Gastrocnemius medialis (tissue), 4 donors: ENCODE data around the gene FCHSD2. TPM values are rescaled to one million over a fixed set of nuclear protein-coding genes. Genes with fewer than 3 reads are reported as not detected.

Source experiments
- ATAC-seq, 2 donors: fragments of 150-250 bp; one replicate each; pipeline ENCODE4 v1.9.1; 2016
- DNase-seq, 2 donors: peaks; one replicate each; pipeline ENCODE4 v3.0.0-alpha.2; 2019
- H3K27ac ChIP-seq, 4 donors: fragments of 200-600 bp; sonication (generic); 1 replicate in 1 of 4; 2 replicates in 3 of 4; pipeline ENCODE4 v1.5.1; 2016 to 2018; ENCODE audit warnings: mild to moderate bottlenecking in 2 of 4, moderate library complexity in 1 of 4
- H3K27me3 ChIP-seq, 3 donors: fragments of 200-600 bp; sonication (generic) in 2 of 3; 1 replicate in 1 of 3; 2 replicates in 2 of 3; pipeline versions ENCODE4 v1.5.1 to v1.6.0; 2016 to 2019; ENCODE audit warnings: mild to moderate bottlenecking in 1 of 3, moderate library complexity in 1 of 3
- H3K36me3 ChIP-seq, 2 donors: fragments of 200-600 bp; sonication (generic) in 1 of 2; one replicate each; pipeline ENCODE4 v1.5.1; 2017 to 2018
- H3K4me1 ChIP-seq, 2 donors: fragments of 200-600 bp; sonication (generic) in 1 of 2; one replicate each; pipeline ENCODE4 v1.5.1; 2016 to 2017; ENCODE audit warnings: mild to moderate bottlenecking in 2 of 2
- H3K4me3 ChIP-seq, 4 donors: fragments of 200-600 bp; sonication (generic) in 3 of 4; 1 replicate in 1 of 4; 2 replicates in 3 of 4; pipeline ENCODE4 v1.5.1; 2016 to 2019; ENCODE audit warnings: mild to moderate bottlenecking in 2 of 4
- H3K9me3 ChIP-seq, 3 donors: fragments of 200-600 bp; sonication (generic) in 2 of 3; 1 replicate in 1 of 3; 2 replicates in 2 of 3; pipeline ENCODE4 v1.5.1; 2016 to 2019
- POLR2A ChIP-seq, 2 donors: fragments of 450-650 bp; IDR thresholded peaks; one replicate each; pipeline ENCODE4 v1.6.1; 2017; ENCODE audit warnings: antibody characterized with exemption in 2 of 2, mild to moderate bottlenecking in 2 of 2, moderate library complexity in 2 of 2
- in situ Hi-C, 4 donors: fragments of 200-750 bp; cut with MboI; loops; one replicate each; pipeline versions ENCODE4 v1.15.0 to v1.8.0; 2017; ENCODE audit warnings: low sequenced_read_pairs in 4 of 4
- intact Hi-C: fragments of 100-400 bp; cut with DNase I; formaldehyde crosslinking; loops from one replicate; pipeline ENCODE4 v1.15.1; 2023; ENCODE audit warnings: low total_unique reads
- total RNA-seq, 4 donors: library from RNA; depleted of rRNA; stranded (reverse); fragments of >200 nt; gene quantifications; one replicate each; pipeline versions ENCODE4 v1.1.0 to v1.2.3, GENCODE V29; 2016
- TF ChIP-seq, protein P1 (sequence below), 5 experiments: fragments of 450-650 bp in 3 of 5; fragments of 200-600 bp in 2 of 5; sonication (generic) in 2 of 5; IDR thresholded peaks in 4 of 5; conservative IDR thresholded peaks in 1 of 5; 1 replicate in 4 of 5; 2 replicates in 1 of 5; pipeline ENCODE4 v1.5.1; 2016 to 2019; ENCODE audit warnings: antibody characterized with exemption in 5 of 5, mild to moderate bottlenecking in 3 of 5, moderate library complexity in 3 of 5

Gene FCHSD2
- total RNA-seq, 4 donors from 2014 or later = 5.6 to 10.0 (median 8.0) TPM

GRCh38 chr11:73059915-73060314 is 82.2 kb downstream of the FCHSD2 start:
- no peaks in the 10 kb centered on the region for H3K9me3 ChIP-seq
- ATAC-seq = no peak
- H3K4me1 ChIP-seq = peaks cover 0 to 5% of the 10 kb centered on the region in 2 donors
- in situ Hi-C loops (no loop called here), intact Hi-C loops (no loop called here)
- no peaks in the 10 kb centered on the region for H3K36me3 ChIP-seq
- H3K27ac ChIP-seq = no peak overlapping the region
- no peak overlapping the region for H3K4me3 ChIP-seq
- TF ChIP-seq POLR2A (IDR thresholded peaks at IDR 0.05) = no peak
- TF ChIP-seq, protein P1, sequence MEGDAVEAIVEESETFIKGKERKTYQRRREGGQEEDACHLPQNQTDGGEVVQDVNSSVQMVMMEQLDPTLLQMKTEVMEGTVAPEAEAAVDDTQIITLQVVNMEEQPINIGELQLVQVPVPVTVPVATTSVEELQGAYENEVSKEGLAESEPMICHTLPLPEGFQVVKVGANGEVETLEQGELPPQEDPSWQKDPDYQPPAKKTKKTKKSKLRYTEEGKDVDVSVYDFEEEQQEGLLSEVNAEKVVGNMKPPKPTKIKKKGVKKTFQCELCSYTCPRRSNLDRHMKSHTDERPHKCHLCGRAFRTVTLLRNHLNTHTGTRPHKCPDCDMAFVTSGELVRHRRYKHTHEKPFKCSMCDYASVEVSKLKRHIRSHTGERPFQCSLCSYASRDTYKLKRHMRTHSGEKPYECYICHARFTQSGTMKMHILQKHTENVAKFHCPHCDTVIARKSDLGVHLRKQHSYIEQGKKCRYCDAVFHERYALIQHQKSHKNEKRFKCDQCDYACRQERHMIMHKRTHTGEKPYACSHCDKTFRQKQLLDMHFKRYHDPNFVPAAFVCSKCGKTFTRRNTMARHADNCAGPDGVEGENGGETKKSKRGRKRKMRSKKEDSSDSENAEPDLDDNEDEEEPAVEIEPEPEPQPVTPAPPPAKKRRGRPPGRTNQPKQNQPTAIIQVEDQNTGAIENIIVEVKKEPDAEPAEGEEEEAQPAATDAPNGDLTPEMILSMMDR (IDR thresholded peaks at IDR 0.05 in 4 of 5, conservative IDR thresholded peaks at IDR 0.05 in 1 of 5) = no peak
- no peaks in the 10 kb centered on the region for H3K27me3 ChIP-seq
- no peak for DNase-seq

- Histone ChIP-seq H3K27ac (no peak overlapping the region), H3K9me3 (no peaks in the 10 kb centered on the region), H3K4me1 (peaks cover 0 to 5% of the 10 kb centered on the region in 2 donors), H3K4me3 (no peak overlapping the region), H3K27me3 (no peaks in the 10 kb centered on the region), H3K36me3 (no peaks in the 10 kb centered on the region)
- TF ChIP-seq, protein P1 (IDR thresholded peaks at IDR 0.05 in 4 of 5, conservative IDR thresholded peaks at IDR 0.05 in 1 of 5) = no peak
- no peak for TF ChIP-seq POLR2A (IDR thresholded peaks at IDR 0.05)
- intact Hi-C loops (no loop called here), in situ Hi-C loops (no loop called here)
- DNase-seq = no peak
- ATAC-seq = no peak
Measured at GRCh38 chr11:73058989-73059674, 83.0 kb downstream of the FCHSD2 start.

DNA sequence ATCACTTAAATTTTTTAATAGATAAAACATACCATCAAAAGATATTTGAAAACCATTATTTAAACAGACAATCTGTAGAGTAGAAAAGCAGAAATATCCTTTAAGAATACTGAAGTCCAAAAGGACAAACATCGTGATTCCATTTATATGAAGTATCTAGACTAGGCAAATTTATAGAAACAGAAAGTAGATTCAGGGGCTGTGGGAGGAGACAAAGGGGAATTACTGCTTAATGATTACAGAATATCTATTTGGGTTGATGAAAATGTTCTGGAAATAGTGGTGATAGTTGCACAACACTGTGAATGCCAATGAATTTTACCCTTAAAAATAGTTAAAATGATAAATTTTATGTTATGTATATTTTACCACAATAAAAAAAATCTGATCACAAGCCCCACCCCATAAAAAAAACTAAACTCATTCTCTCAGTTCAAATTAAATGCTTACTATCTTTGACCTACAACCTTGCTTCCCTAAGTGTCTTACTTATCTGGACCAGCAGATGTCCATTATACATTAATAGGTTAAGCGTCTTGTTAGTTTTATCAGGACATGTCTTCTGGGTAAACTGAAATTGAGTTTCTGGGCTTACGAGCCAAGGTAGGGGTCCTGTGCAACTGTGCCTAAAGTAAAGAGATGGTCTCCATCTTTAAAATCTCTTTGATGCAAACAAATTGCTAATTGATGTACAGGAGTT is 86.3 kb downstream of the FCHSD2 start:
- H3K4me1 ChIP-seq = no peaks in the 10 kb centered on the region
- no peaks in the 10 kb centered on the region for H3K36me3 ChIP-seq
- H3K27me3 ChIP-seq = no peaks in the 10 kb centered on the region
- no peak for ATAC-seq
- no peak overlapping the region for H3K4me3 ChIP-seq
- H3K9me3 ChIP-seq = no peaks in the 10 kb centered on the region
- intact Hi-C loops = no loop called here
- in situ Hi-C loops = no loop called here
- DNase-seq = no peak
- H3K27ac ChIP-seq = no peak overlapping the region
- TF ChIP-seq POLR2A (IDR thresholded peaks at IDR 0.05) = no peak
- TF ChIP-seq, protein P1 (IDR thresholded peaks at IDR 0.05 in 4 of 5, conservative IDR thresholded peaks at IDR 0.05 in 1 of 5) = no peak

DNA sequence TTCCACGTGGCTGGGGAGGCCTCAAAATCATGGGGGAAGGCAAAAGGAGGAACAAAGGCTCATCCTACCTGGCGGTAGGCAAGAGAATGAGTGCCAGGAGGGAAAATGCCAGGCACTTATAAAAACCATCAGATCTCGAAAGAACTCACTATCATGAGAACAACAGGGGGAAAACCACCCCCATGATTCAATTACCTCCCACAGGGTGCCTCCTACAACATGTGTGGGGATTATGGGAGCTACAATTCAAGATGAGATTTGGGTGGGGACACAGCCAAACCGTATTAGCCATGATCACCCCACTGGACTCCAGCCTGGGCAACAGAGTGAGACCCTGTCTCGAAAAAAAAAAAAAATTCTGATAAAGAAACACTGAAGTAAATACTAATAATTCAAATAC is 87.1 kb downstream of the FCHSD2 start:
- in situ Hi-C loops = no loop called here
- TF ChIP-seq, protein P1 (IDR thresholded peaks at IDR 0.05 in 4 of 5, conservative IDR thresholded peaks at IDR 0.05 in 1 of 5) = no peak
- no peak for TF ChIP-seq POLR2A (IDR thresholded peaks at IDR 0.05)
- no peak for ATAC-seq

More for the DNA sequence above, 87.1 kb downstream of the FCHSD2 start:
- Histone ChIP-seq H3K4me3 (no peak overlapping the region), H3K27me3 (no peaks in the 10 kb centered on the region), H3K36me3 (no peaks in the 10 kb centered on the region), H3K27ac (no peak overlapping the region), H3K9me3 (no peaks in the 10 kb centered on the region), H3K4me1 (peaks cover 0 to 6% of the 10 kb centered on the region in 2 donors)
- DNase-seq = no peak
- intact Hi-C loops = no loop called here
